ENCODE results near the gene CFAP119. TPM values are rescaled to one million over a fixed set of nuclear protein-coding genes. Genes with fewer than 3 reads are reported as not detected.

CFAP119 gene
- total RNA-seq, 4 donors from 2014 or later, result 9.6 to 24.7 (median 15.5) TPM

DNA sequence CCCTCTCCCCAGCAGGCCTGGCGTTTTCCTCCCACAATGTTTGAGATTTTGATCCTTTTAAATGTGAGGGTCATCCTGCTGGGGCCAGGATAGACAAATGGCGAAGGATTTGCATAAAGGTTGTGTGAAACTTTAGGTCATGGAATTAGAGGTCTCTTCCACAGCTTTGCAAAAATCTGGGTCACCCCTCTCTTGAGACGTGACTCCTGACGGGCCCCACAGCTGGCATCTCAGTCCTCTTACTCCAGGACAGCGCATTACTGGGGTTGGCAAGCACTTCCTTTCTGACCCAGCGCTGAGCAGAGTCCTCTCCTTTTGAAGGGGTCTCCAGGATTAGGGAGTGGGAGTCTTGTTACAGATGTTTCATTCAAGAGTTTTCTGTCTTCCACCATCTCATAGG is 17.7 kb upstream of the CFAP119 start:
- no peak for TF ChIP-seq POLR2A (IDR thresholded peaks at IDR 0.05)
- TF ChIP-seq CTCF (IDR thresholded peaks at IDR 0.05), result no peak
- Histone ChIP-seq H3K4me3 (replicated peaks in 1 of 3) (no peak overlapping the region), H3K36me3 (peaks cover 22 to 26% of the 10 kb centered on the region in 2 donors), H3K27me3 (no peaks in the 10 kb centered on the region), H3K4me1 (peaks cover 10 to 13% of the 10 kb centered on the region in 2 donors), H3K27ac (no peak overlapping the region), H3K9me3 (no peaks in the 10 kb centered on the region)
- DNase-seq, result no peak
- intact Hi-C loops (cut with DNase I), result no loop called here
- 87 to 96% methylated on average over 6 of the region's 6 CpGs for WGBS, 2 donors

GRCh38 chr16:30778549-30779244 is 16.8 kb upstream of the CFAP119 start:
- peak overlapping the region in 1 of 3 donors; percentile 38 for H3K27ac ChIP-seq
- H3K9me3 ChIP-seq, result no peaks in the 10 kb centered on the region
- TF ChIP-seq POLR2A (IDR thresholded peaks at IDR 0.05) (no peak), CTCF (IDR thresholded peaks at IDR 0.05) (no peak)
- H3K4me3 ChIP-seq (replicated peaks in 1 of 3), result no peak overlapping the region
- 84 to 89% methylated on average over 14 of the region's 14 CpGs for WGBS, 2 donors
- peaks cover 10 to 16% of the 10 kb centered on the region in 2 donors for H3K4me1 ChIP-seq
- intact Hi-C loops (cut with DNase I), result no loop called here
- no peaks in the 10 kb centered on the region for H3K27me3 ChIP-seq
- peak in 1 of 2 donors; percentile 18 for DNase-seq
- H3K36me3 ChIP-seq, result peaks cover 20 to 33% of the 10 kb centered on the region in 2 donors

DNA sequence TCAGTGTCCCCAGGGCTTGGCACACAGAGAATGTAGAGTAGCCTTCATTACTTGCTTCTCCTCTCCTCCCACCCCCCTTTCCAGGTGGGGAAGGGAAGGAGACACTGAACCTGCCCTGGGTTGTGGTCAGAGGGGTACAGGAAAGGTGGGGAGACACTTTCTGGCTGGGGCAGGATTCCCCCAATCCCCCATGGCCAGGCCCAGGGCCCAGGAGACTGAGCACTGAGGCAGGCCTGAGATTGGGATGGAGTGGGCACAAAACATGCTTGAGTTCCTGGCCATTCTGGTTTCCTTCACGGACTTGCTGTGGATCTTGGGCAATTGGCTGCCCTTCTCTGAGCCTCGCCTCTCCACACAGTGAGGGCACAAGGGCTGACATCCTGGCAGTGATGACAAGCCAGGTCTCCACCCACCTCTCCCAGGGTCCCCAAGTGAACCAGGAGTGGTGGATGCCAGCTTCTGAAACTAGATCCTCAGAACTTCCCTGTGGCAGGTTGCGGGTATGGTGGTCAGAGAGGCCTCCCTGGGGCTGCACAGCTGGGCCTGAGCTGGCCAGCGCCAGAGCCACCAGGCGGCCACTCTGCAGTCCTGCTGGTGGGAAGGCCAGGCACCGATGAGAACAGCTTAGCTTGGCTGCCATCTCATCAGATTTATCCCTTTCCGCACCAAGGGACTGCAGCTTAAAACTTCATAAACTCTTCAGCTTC is 15.9 kb upstream of the CFAP119 start:
- peaks cover 18 to 28% of the 10 kb centered on the region in 2 donors for H3K36me3 ChIP-seq
- H3K4me1 ChIP-seq, result peaks cover 10 to 16% of the 10 kb centered on the region in 2 donors
- WGBS, 2 donors, result 67 to 93% methylated on average over 2 to 7 of the region's 7 CpGs
- intact Hi-C loops (cut with DNase I), result no loop called here
- no peak for DNase-seq
- H3K4me3 ChIP-seq (replicated peaks in 1 of 3), result no peak overlapping the region
- TF ChIP-seq POLR2A (IDR thresholded peaks at IDR 0.05) (no peak), CTCF (IDR thresholded peaks at IDR 0.05) (no peak)
- H3K27me3 ChIP-seq, result no peaks in the 10 kb centered on the region
- peak overlapping the region in 1 of 3 donors; percentile 38 for H3K27ac ChIP-seq
- H3K9me3 ChIP-seq, result no peaks in the 10 kb centered on the region

- WGBS, 2 donors, result 0% methylated on average over 12 to 19 of the region's 81 CpGs
- Histone ChIP-seq H3K4me3 (replicated peaks in 1 of 3) (peak overlapping the region; percentile 13 to 73 (median 71)), H3K4me1 (peaks cover 10 to 16% of the 10 kb centered on the region in 2 donors), H3K36me3 (peaks cover 27 to 31% of the 10 kb centered on the region in 2 donors), H3K27ac (peak overlapping the region; percentile 78 to 90 (median 78)), H3K9me3 (no peaks in the 10 kb centered on the region), H3K27me3 (no peaks in the 10 kb centered on the region)
- TF ChIP-seq CTCF (IDR thresholded peaks at IDR 0.05), result no peak
- TF ChIP-seq POLR2A (IDR thresholded peaks at IDR 0.05), result peak in 1 of 2 donors; percentile 58
- intact Hi-C loops (cut with DNase I), result no loop called here
- peak; percentile 84 to 89 for DNase-seq
Measured at GRCh38 chr16:30775392-30776188, 13.7 kb upstream of the CFAP119 start.

All from thyroid gland (tissue), 4 donors.